Stomach (tissue), 9 donors: ENCODE measurements around the gene LHX4. TPM values are rescaled to one million over a fixed set of nuclear protein-coding genes. Genes with fewer than 3 reads are reported as not detected.

Source experiments
- DNase-seq, 2 donors: peaks; one replicate each; pipeline versions ENCODE4 v3.0.0 to v3.0.0-alpha.2; 2013 to 2019
- H3K27ac ChIP-seq, 5 donors: fragments of 200-600 bp in 4 of 5; sonication (generic) in 4 of 5; one replicate each; pipeline ENCODE4 v1.5.1; 2013 to 2019; ENCODE audit warnings: mild to moderate bottlenecking in 1 of 5, moderate library complexity in 1 of 5
- H3K27me3 ChIP-seq, 3 donors: fragments of 200-600 bp; sonication (generic); one replicate each; pipeline ENCODE4 v1.5.1; 2017 to 2019; ENCODE audit warnings: mixed run types in 1 of 3
- H3K36me3 ChIP-seq, 4 donors: fragments of 200-600 bp; sonication (generic); 1 replicate in 3 of 4; 2 replicates in 1 of 4; pipeline ENCODE4 v1.5.1; 2016 to 2019
- H3K4me1 ChIP-seq, 4 donors: fragments of 200-600 bp; sonication (generic); one replicate each; pipeline ENCODE4 v1.5.1; 2016 to 2019
- H3K4me3 ChIP-seq, 4 donors: fragments of 200-600 bp; sonication (generic) in 3 of 4; one replicate each; pipeline ENCODE4 v1.5.1; 2016 to 2019; ENCODE audit warnings: mild to moderate bottlenecking in 1 of 4
- H3K9me3 ChIP-seq, 4 donors: fragments of 200-600 bp; sonication (generic); one replicate each; pipeline ENCODE4 v1.5.1; 2016 to 2019
- CTCF ChIP-seq, 7 experiments: fragments of 450-650 bp in 4 of 7; fragments of 200-600 bp in 3 of 7; sonication (generic) in 3 of 7; IDR thresholded peaks; one replicate each; pipeline ENCODE4 v1.5.1; 2016 to 2019; ENCODE audit warnings: antibody characterized with exemption in 7 of 7, control low read depth in 2 of 7, mild to moderate bottlenecking in 1 of 7
- EP300 ChIP-seq: sonication (generic); formaldehyde crosslinking; IDR thresholded peaks from one replicate; pipeline ENCODE4 v1.6.1; 2017; ENCODE audit warnings: antibody characterized with exemption
- POLR2A ChIP-seq, 4 donors: fragments of 450-650 bp; IDR thresholded peaks; one replicate each; pipeline ENCODE4 v1.6.1; 2016; ENCODE audit warnings: antibody characterized with exemption in 4 of 4, control low read depth in 2 of 4, mild to moderate bottlenecking in 1 of 4, moderate library complexity in 1 of 4
- POLR2AphosphoS5 ChIP-seq, 3 donors: sonication (generic); formaldehyde crosslinking; IDR thresholded peaks; one replicate each; pipeline ENCODE4 v1.6.1; 2016; ENCODE audit warnings: antibody characterized with exemption in 3 of 3
- WGBS, 5 donors: extraction: QIAGEN DNeasy Blood & Tissue Kit in 3 of 5; methylation state at CpG; one replicate each; pipeline versions ENCODE4 v1.1.5 to v1.1.7; 2013 to 2018; 5-methylcytosine and 5-hydroxymethylcytosine counted together
- intact Hi-C: fragments of 100-400 bp; cut with DNase I; formaldehyde crosslinking; loops from one replicate; pipeline ENCODE4 v1.15.1; 2023; ENCODE audit warnings: low total_unique reads
- polyA plus RNA-seq, 3 donors: library from polyadenylated mRNA; stranded (reverse); fragments of 200-250 nt; gene quantifications; one replicate each; pipeline ENCODE4 v1.2.3, GENCODE V29; 2013
- total RNA-seq, 5 donors: library from RNA; depleted of rRNA; stranded (reverse); fragments of >200 nt; gene quantifications; one replicate each; pipeline versions ENCODE4 v1.1.0 to v1.2.3, GENCODE V29; 2014 to 2016
- donor health status: healthy with polysubstance abuse.
- donor health status: Bipolar disorder and iron deficiency.
- donor health status: healthy.

Gene LHX4
- total and polyA plus RNA-seq, 8 donors: 0.03 to 0.18 TPM; not detected in 6

GRCh38 chr1:180182643-180183311, 47.3 kb upstream of the LHX4 start:
- DNase-seq: no peak
- no peaks in the 10 kb centered on the region for H3K27me3 ChIP-seq
- H3K9me3 ChIP-seq: no peaks in the 10 kb centered on the region
- peaks cover 0 to 7% (median 0%) of the 10 kb centered on the region in 4 donors for H3K4me1 ChIP-seq
- peaks cover 62 to 100% (median 90%) of the 10 kb centered on the region in 4 donors for H3K36me3 ChIP-seq
- 90 to 97% (median 94%) methylated on average over 14 to 22 of the region's 22 CpGs for WGBS, 5 donors
- H3K4me3 ChIP-seq: no peak overlapping the region
- H3K27ac ChIP-seq: no peak overlapping the region
- intact Hi-C loops: no loop called here
- TF ChIP-seq EP300 (no peak), POLR2AphosphoS5 (IDR thresholded peaks at IDR 0.05) (no peak), CTCF (IDR thresholded peaks at IDR 0.05) (no peak), POLR2A (IDR thresholded peaks at IDR 0.05) (no peak)

- Histone ChIP-seq H3K27ac (no peak overlapping the region), H3K27me3 (no peaks in the 10 kb centered on the region), H3K36me3 (peaks cover 69 to 100% (median 96%) of the 10 kb centered on the region in 4 donors), H3K4me1 (peaks cover 0 to 6% (median 0%) of the 10 kb centered on the region in 4 donors), H3K4me3 (no peak overlapping the region), H3K9me3 (no peaks in the 10 kb centered on the region)
- DNase-seq: no peak
- 89 to 98% (median 96%) methylated on average over 10 of the region's 10 CpGs for WGBS, 5 donors
- intact Hi-C loops: no loop called here
- TF ChIP-seq POLR2A (IDR thresholded peaks at IDR 0.05): no peak
- TF ChIP-seq CTCF (IDR thresholded peaks at IDR 0.05): no peak
- no peak for TF ChIP-seq EP300
- no peak for TF ChIP-seq POLR2AphosphoS5 (IDR thresholded peaks at IDR 0.05)
Measured at GRCh38 chr1:180183426-180183825, 46.6 kb upstream of the LHX4 start.

GRCh38 chr1:180184041-180184440, 46.0 kb upstream of the LHX4 start:
- 87 to 95% (median 93%) methylated on average over 9 of the region's 9 CpGs for WGBS, 5 donors
- no peak overlapping the region for H3K27ac ChIP-seq
- no peak overlapping the region for H3K4me3 ChIP-seq
- TF ChIP-seq POLR2A (IDR thresholded peaks at IDR 0.05): no peak
- TF ChIP-seq CTCF (IDR thresholded peaks at IDR 0.05): no peak
- TF ChIP-seq POLR2AphosphoS5 (IDR thresholded peaks at IDR 0.05): no peak
- DNase-seq: no peak
- intact Hi-C loops: no loop called here
- H3K9me3 ChIP-seq: no peaks in the 10 kb centered on the region
- H3K27me3 ChIP-seq: no peaks in the 10 kb centered on the region
- no peaks in the 10 kb centered on the region for H3K4me1 ChIP-seq
- peaks cover 73 to 100% (median 98%) of the 10 kb centered on the region in 4 donors for H3K36me3 ChIP-seq

- Histone ChIP-seq H3K27ac (no peak overlapping the region), H3K36me3 (peaks cover 79 to 100% (median 98%) of the 10 kb centered on the region in 4 donors), H3K4me3 (no peak overlapping the region), H3K4me1 (no peaks in the 10 kb centered on the region), H3K9me3 (no peaks in the 10 kb centered on the region), H3K27me3 (no peaks in the 10 kb centered on the region)
- 80 to 93% (median 90%) methylated on average over 5 of the region's 5 CpGs for WGBS, 5 donors
- no peak for DNase-seq
- TF ChIP-seq POLR2A (IDR thresholded peaks at IDR 0.05) (no peak), CTCF (IDR thresholded peaks at IDR 0.05) (no peak), POLR2AphosphoS5 (IDR thresholded peaks at IDR 0.05) (no peak), EP300 (no peak)
- intact Hi-C loops: no loop called here
Measured at GRCh38 chr1:180185281-180185680, 44.8 kb upstream of the LHX4 start.
